ENCODE results near the gene BCKDHA.
"Not testable (repeated sequence)": the region's sequence is repeated elsewhere in the genome, so short reads cannot be mapped to it uniquely, and the experiment has no call there.

Gene BCKDHA

GRCh38 chr19:41367848-41368301, 29.7 kb upstream of the BCKDHA start:
- no peak for DNase-seq

- DNase-seq: no peak
Measured at GRCh38 chr19:41369769-41370168, 27.8 kb upstream of the BCKDHA start.

GRCh38 chr19:41371119-41371518, 26.5 kb upstream of the BCKDHA start:
- DNase-seq: not testable (repeated sequence)

GRCh38 chr19:41371541-41371940, 26.1 kb upstream of the BCKDHA start:
- no peak for DNase-seq

GRCh38 chr19:41372501-41372900, 25.1 kb upstream of the BCKDHA start:
- no peak for DNase-seq

GRCh38 chr19:41373993-41374392, 23.6 kb upstream of the BCKDHA start:
- DNase-seq: no peak

GRCh38 chr19:41376241-41376997, 21.2 kb upstream of the BCKDHA start, which contains the start of gene TMEM91:
TMEM91 (plus strand) TSS chr19:41376533; CDS start chr19:41378310, 1,777 bp downstream.
- DNase-seq: peak; percentile 41 to 46

- DNase-seq: peak in 1 of 2 experiments; percentile 44
Measured at GRCh38 chr19:41376998-41377365, 20.6 kb upstream of the BCKDHA start.

- DNase-seq: peak in 1 of 2 experiments; percentile 42
Measured at GRCh38 chr19:41377977-41378709, 19.5 kb upstream of the BCKDHA start.

- not testable (repeated sequence) for DNase-seq
Measured at GRCh38 chr19:41381536-41381935, 16.1 kb upstream of the BCKDHA start.

GRCh38 chr19:41384351-41384750, 13.3 kb upstream of the BCKDHA start:
- DNase-seq: no peak

GRCh38 chr19:41386442-41386841, 11.2 kb upstream of the BCKDHA start:
- DNase-seq: no peak

GRCh38 chr19:41391618-41392017, 6.0 kb upstream of the BCKDHA start:
- no peak for DNase-seq

- DNase-seq: no peak
Measured at GRCh38 chr19:41392775-41393174, 4.8 kb upstream of the BCKDHA start.

- no peak for DNase-seq
Measured at GRCh38 chr19:41395355-41395754, 2.3 kb upstream of the BCKDHA start.

GRCh38 chr19:41398050-41398418, 416 bp downstream of the BCKDHA start:
- peak in 1 of 2 experiments; percentile 27 for DNase-seq

GRCh38 chr19:41398598-41398997, 980 bp downstream of the BCKDHA start:
- DNase-seq: no peak

GRCh38 chr19:41399091-41399490, 1.5 kb downstream of the BCKDHA start:
- no peak for DNase-seq

- no peak for DNase-seq
Measured at GRCh38 chr19:41399525-41399924, 1.9 kb downstream of the BCKDHA start.

GRCh38 chr19:41401483-41401882, 3.9 kb downstream of the BCKDHA start:
- no peak for DNase-seq

GRCh38 chr19:41402010-41402409, 4.4 kb downstream of the BCKDHA start:
- no peak for DNase-seq

- DNase-seq: no peak
Measured at GRCh38 chr19:41403181-41403970, 5.8 kb downstream of the BCKDHA start.

- DNase-seq: no peak
Measured at GRCh38 chr19:41405776-41406175, 8.2 kb downstream of the BCKDHA start.
